Ovary (tissue), 3 donors: Measurements from ENCODE around the gene TOM1L2.

Experiments
- EP300 ChIP-seq: sonication (generic); formaldehyde crosslinking; IDR thresholded peaks from one replicate; pipeline ENCODE4 v1.6.1; 2017; ENCODE audit warnings: antibody characterized with exemption
- TF ChIP-seq, protein P1 (sequence below), 3 donors: fragments of 450-650 bp in 2 of 3; fragments of 200-600 bp in 1 of 3; IDR thresholded peaks; one replicate each; pipeline versions ENCODE4 v1.5.1 to v1.8.0; 2016 to 2022; ENCODE audit warnings: antibody characterized with exemption in 3 of 3, mild to moderate bottlenecking in 1 of 3
- donor health status: DM: no; HTN: no; CAD: no.

DNA sequence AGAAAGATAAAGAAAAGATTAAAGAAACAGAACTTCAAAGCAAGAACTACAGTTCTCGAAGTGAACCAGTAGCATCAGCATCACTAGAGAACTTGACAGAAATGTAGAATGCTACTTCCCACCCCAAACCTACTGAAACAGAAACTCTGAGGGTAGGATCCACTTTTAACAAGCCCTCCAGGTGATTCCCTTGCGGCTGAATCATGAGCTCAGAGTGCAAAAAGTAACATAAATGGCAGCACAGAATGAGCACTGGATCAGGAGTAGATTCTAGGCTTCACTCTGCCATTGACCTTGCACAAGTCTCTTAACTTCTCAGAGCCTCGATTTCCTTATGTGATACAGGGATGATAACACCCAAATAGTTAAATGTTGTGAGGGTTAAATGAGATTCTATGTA is 5.8 kb downstream of the TOM1L2 start:
- TF ChIP-seq, protein P1, sequence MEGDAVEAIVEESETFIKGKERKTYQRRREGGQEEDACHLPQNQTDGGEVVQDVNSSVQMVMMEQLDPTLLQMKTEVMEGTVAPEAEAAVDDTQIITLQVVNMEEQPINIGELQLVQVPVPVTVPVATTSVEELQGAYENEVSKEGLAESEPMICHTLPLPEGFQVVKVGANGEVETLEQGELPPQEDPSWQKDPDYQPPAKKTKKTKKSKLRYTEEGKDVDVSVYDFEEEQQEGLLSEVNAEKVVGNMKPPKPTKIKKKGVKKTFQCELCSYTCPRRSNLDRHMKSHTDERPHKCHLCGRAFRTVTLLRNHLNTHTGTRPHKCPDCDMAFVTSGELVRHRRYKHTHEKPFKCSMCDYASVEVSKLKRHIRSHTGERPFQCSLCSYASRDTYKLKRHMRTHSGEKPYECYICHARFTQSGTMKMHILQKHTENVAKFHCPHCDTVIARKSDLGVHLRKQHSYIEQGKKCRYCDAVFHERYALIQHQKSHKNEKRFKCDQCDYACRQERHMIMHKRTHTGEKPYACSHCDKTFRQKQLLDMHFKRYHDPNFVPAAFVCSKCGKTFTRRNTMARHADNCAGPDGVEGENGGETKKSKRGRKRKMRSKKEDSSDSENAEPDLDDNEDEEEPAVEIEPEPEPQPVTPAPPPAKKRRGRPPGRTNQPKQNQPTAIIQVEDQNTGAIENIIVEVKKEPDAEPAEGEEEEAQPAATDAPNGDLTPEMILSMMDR (IDR thresholded peaks at IDR 0.05), result no peak
- TF ChIP-seq EP300, result no peak
